DMS 273 (cell line): ENCODE results near the gene NBEA.

Experiments used
- DNase-seq: peaks from one replicate; lab custom pipeline; 2025; ENCODE audit not compliant: unreplicated experiment; lab: John Stamatoyannopoulos, UW

NBEA gene

GRCh38 chr13:35471706-35472322, 529.7 kb downstream of the NBEA start:
- no peak for DNase-seq

- DNase-seq = no peak
Observed at GRCh38 chr13:35472323-35472881, 530.3 kb downstream of the NBEA start.

- DNase-seq = no peak
Observed at GRCh38 chr13:35473206-35473775, 531.2 kb downstream of the NBEA start.

GRCh38 chr13:35473802-35474201, 531.7 kb downstream of the NBEA start:
- DNase-seq = no peak

GRCh38 chr13:35474496-35475211, 532.6 kb downstream of the NBEA start:
- DNase-seq = no peak

GRCh38 chr13:35475212-35475959, 533.3 kb downstream of the NBEA start:
- no peak for DNase-seq

- peak; percentile 73 for DNase-seq
Observed at GRCh38 chr13:35475960-35476943, 534.2 kb downstream of the NBEA start, which contains the start of gene MAB21L1. MAB21L1 (minus strand) TSS chr13:35476689; CDS start chr13:35476138, 551 bp downstream.

- no peak for DNase-seq
Observed at GRCh38 chr13:35477386-35477946, 535.4 kb downstream of the NBEA start.

- no peak for DNase-seq
Observed at GRCh38 chr13:35478271-35479037, 536.4 kb downstream of the NBEA start.

GRCh38 chr13:35479038-35479492, 537.0 kb downstream of the NBEA start:
- DNase-seq = no peak

- DNase-seq = no peak
Observed at GRCh38 chr13:35479706-35480105, 537.6 kb downstream of the NBEA start.

GRCh38 chr13:35480346-35480745, 538.3 kb downstream of the NBEA start:
- no peak for DNase-seq

GRCh38 chr13:35481777-35482176, 539.7 kb downstream of the NBEA start:
- no peak for DNase-seq

GRCh38 chr13:35482527-35482926, 540.5 kb downstream of the NBEA start:
- DNase-seq = no peak

GRCh38 chr13:35483761-35484160, 541.7 kb downstream of the NBEA start:
- DNase-seq = no peak

GRCh38 chr13:35484384-35484783, 542.3 kb downstream of the NBEA start:
- peak; percentile 50 for DNase-seq

- DNase-seq = peak; percentile 81
Observed at GRCh38 chr13:35485424-35485823, 543.4 kb downstream of the NBEA start.

- DNase-seq = peak; percentile 69
Observed at GRCh38 chr13:35489050-35489449, 547.0 kb downstream of the NBEA start.

GRCh38 chr13:35496006-35496405, 553.9 kb downstream of the NBEA start:
- no peak for DNase-seq
